Nephron (organoid): ENCODE measurements around the gene RBM4.
"Not testable (repeated sequence)": the region's sequence is repeated elsewhere in the genome, so short reads cannot be mapped to it uniquely, and the experiment has no call there.

Experiments
- H3K27ac Mint-ChIP-seq, 3 experiments: 2 replicates each; pipeline ENCODE4 v1.8.0; 2020; ENCODE audit warnings: mixed read lengths in 3 of 3, mild to moderate bottlenecking in 2 of 3, moderate library complexity in 1 of 3
- H3K27me3 Mint-ChIP-seq: 2 replicates; pipeline ENCODE4 v1.8.0; 2021; ENCODE audit warnings: low read depth, mild to moderate bottlenecking, moderate library complexity, mixed read lengths
- H3K36me3 Mint-ChIP-seq: 2 replicates; pipeline ENCODE4 v1.8.0; 2020; ENCODE audit warnings: low read depth, mixed read lengths
- H3K4me1 Mint-ChIP-seq: 2 replicates; pipeline ENCODE4 v1.8.0; 2020; ENCODE audit warnings: mixed read lengths
- H3K4me3 Mint-ChIP-seq, 3 experiments: 2 replicates each; pipeline ENCODE4 v1.8.0; 2020; ENCODE audit warnings: mild to moderate bottlenecking in 3 of 3, mixed read lengths in 3 of 3, moderate library complexity in 2 of 3
- H3K9me3 Mint-ChIP-seq: 2 replicates; pipeline ENCODE4 v1.8.0; 2020; ENCODE audit warnings: mixed read lengths
- TF ChIP-seq, protein P1 (sequence below), 3 experiments: fragments of 200-600 bp; sonication (generic); IDR thresholded peaks; one replicate each; pipeline ENCODE4 v1.5.0; 2021; ENCODE audit warnings: antibody characterized with exemption in 3 of 3; ENCODE audit not compliant: unreplicated experiment in 3 of 3

RBM4 gene

GRCh38 chr11:66631883-66632282 is 6.6 kb upstream of the RBM4 start:
- Mint-ChIP-seq H3K27ac (peak overlapping the region in 1 of 3 experiments; percentile 22), H3K9me3 (no peaks in the 10 kb centered on the region)

DNA sequence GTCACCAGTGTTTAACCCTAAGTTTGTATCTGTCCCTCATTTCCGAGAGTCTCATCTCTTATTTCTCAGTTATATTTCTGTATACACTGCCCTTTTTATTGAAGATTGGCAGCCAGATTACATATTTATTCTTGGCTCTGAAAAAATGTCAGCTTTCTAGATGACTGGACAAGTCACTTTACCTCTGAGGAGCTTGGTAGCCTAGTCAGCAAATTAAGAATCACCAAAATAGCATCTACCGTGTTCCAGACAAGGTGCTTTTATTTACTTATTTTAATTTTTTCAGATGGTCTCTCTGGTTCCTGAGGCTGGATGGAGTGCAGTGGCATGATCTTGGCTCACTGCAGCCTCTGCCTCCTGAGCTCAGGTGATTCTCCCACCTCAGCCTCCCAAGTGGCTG is 5.6 kb upstream of the RBM4 start:
- Mint-ChIP-seq H3K27me3 (no peaks in the 10 kb centered on the region), H3K9me3 (no peaks in the 10 kb centered on the region), H3K4me1 (peaks cover 7% of the 10 kb centered on the region), H3K4me3 (no peak overlapping the region), H3K36me3 (peaks cover 45% of the 10 kb centered on the region), H3K27ac (no peak overlapping the region)
- TF ChIP-seq, protein P1, sequence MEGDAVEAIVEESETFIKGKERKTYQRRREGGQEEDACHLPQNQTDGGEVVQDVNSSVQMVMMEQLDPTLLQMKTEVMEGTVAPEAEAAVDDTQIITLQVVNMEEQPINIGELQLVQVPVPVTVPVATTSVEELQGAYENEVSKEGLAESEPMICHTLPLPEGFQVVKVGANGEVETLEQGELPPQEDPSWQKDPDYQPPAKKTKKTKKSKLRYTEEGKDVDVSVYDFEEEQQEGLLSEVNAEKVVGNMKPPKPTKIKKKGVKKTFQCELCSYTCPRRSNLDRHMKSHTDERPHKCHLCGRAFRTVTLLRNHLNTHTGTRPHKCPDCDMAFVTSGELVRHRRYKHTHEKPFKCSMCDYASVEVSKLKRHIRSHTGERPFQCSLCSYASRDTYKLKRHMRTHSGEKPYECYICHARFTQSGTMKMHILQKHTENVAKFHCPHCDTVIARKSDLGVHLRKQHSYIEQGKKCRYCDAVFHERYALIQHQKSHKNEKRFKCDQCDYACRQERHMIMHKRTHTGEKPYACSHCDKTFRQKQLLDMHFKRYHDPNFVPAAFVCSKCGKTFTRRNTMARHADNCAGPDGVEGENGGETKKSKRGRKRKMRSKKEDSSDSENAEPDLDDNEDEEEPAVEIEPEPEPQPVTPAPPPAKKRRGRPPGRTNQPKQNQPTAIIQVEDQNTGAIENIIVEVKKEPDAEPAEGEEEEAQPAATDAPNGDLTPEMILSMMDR (IDR thresholded peaks at IDR 0.05; ENCODE audit: unreplicated experiment in 3 of 3) = no peak

More at GRCh38 chr11:66631883-66632282, 6.6 kb upstream of the RBM4 start:
- H3K4me3 Mint-ChIP-seq = no peak overlapping the region
- H3K27me3 Mint-ChIP-seq = no peaks in the 10 kb centered on the region
- H3K36me3 Mint-ChIP-seq = peaks cover 55% of the 10 kb centered on the region
- no peaks in the 10 kb centered on the region for H3K4me1 Mint-ChIP-seq
- TF ChIP-seq, protein P1 (IDR thresholded peaks at IDR 0.05; ENCODE audit: unreplicated experiment in 3 of 3) = no peak

DNA sequence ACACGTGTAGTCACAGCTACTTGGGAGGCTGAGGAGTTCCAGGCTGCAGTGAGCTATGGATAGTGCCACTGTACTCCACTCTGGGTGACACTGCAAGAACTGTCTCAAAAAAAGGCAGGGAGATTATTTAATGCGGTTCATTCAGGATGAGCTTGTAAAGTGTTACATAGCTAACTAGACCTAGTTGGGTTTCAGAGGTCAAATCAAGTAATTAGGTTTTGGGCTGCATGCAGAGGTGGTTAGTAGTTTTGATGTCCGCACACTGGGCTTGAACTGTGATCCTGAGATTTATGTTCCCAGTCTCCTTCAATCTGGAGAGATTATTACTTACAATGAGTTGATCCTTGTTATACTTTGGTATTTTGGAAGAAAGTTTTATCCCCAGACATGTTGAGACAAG is 2.1 kb upstream of the RBM4 start:
- TF ChIP-seq, protein P1 (IDR thresholded peaks at IDR 0.05; ENCODE audit: unreplicated experiment in 3 of 3) = no peak
- Mint-ChIP-seq H3K9me3 (no peaks in the 10 kb centered on the region), H3K27ac (peak overlapping the region; percentile 40 to 98 (median 58)), H3K4me1 (peaks cover 34% of the 10 kb centered on the region), H3K36me3 (peaks cover 41% of the 10 kb centered on the region), H3K4me3 (peak overlapping the region; percentile 13 to 60 (median 21)), H3K27me3 (no peaks in the 10 kb centered on the region)

GRCh38 chr11:66637557-66638176 is 836 bp upstream of the RBM4 start:
- Mint-ChIP-seq H3K27ac (peak overlapping the region; percentile 98), H3K4me1 (peaks cover 47% of the 10 kb centered on the region), H3K36me3 (peaks cover 44% of the 10 kb centered on the region), H3K4me3 (peak overlapping the region; percentile 95 to 98 (median 97)), H3K9me3 (no peaks in the 10 kb centered on the region), H3K27me3 (no peaks in the 10 kb centered on the region)
- TF ChIP-seq, protein P1 (IDR thresholded peaks at IDR 0.05; ENCODE audit: unreplicated experiment in 3 of 3) = no peak

DNA sequence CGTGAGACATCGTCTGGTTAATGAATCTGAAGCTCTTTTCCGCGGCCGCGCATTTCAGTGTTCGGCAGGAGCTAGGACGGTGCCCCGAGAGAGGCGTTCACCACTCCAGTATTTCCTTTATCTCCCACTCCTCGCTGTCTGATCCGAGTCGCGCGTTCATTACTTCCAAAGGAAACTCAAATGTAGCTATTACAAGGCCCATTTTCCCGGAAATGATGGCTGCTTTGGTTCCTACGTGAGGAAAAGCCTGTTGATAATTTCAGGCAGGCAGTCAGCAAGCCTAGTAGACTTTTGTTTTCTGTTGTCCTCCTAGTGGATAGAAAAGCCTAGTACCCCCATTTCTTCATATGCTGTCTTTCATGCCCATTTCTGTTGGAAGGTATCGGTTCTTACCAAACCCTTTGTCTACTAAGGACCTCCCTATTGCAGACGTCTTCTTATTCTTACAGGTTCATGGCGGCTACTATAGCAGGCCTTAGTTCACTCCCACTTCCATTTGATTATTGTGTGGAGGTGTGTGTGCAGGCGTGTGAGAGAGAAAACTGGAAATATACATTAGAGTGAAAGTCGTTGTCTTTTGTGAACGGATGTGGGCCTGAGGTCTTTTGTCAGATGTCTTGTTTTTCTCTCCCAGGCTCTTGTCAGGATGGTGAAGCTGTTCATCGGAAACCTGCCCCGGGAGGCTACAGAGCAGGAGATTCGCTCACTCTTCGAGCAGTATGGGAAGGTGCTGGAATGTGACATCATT is 737 bp downstream of the RBM4 start:
- Mint-ChIP-seq H3K9me3 (no peaks in the 10 kb centered on the region), H3K36me3 (peaks cover 57% of the 10 kb centered on the region), H3K4me1 (peaks cover 62% of the 10 kb centered on the region), H3K4me3 (peak overlapping the region; percentile 95 to 98 (median 97)), H3K27ac (peak overlapping the region; percentile 98), H3K27me3 (no peaks in the 10 kb centered on the region)
- TF ChIP-seq, protein P1 (IDR thresholded peaks at IDR 0.05; ENCODE audit: unreplicated experiment in 3 of 3) = no peak

DNA sequence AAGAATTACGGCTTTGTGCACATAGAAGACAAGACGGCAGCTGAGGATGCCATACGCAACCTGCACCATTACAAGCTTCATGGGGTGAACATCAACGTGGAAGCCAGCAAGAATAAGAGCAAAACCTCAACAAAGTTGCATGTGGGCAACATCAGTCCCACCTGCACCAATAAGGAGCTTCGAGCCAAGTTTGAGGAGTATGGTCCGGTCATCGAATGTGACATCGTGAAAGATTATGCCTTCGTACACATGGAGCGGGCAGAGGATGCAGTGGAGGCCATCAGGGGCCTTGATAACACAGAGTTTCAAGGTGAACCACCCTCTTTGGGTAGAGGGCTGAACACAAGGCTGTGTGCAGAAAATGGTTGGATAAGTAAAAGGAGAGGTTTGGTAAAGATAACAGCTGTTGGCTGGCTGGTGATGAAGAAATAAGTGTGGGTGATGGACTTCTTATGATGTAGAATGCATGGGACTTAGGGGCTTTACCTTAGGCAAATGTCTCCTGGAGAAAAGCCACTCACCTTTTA is 1.4 kb downstream of the RBM4 start:
- Mint-ChIP-seq H3K27ac (peak overlapping the region; percentile 98), H3K36me3 (peaks cover 57% of the 10 kb centered on the region), H3K4me1 (peaks cover 69% of the 10 kb centered on the region), H3K4me3 (peak overlapping the region; percentile 95 to 98 (median 97))
- H3K27me3 Mint-ChIP-seq, H3K9me3 Mint-ChIP-seq: not testable (repeated sequence)
